ENCODE results near the gene CAPN10.
A peak's percentile ranks its signal among the peaks of the same experiment; 100 is the strongest.

CAPN10 gene

GRCh38 chr2:240558236-240558761, 28.2 kb upstream of the CAPN10 start:
- Histone ChIP-seq H4K20me1 (ENCODE audit: low read depth, low read length) (no peaks in the 10 kb centered on the region), H3K79me2 (ENCODE audit: insufficient read depth, low read length) (peaks cover 72% of the 10 kb centered on the region), H3K27me3 (ENCODE audit: low read length) (no peaks in the 10 kb centered on the region)

DNA sequence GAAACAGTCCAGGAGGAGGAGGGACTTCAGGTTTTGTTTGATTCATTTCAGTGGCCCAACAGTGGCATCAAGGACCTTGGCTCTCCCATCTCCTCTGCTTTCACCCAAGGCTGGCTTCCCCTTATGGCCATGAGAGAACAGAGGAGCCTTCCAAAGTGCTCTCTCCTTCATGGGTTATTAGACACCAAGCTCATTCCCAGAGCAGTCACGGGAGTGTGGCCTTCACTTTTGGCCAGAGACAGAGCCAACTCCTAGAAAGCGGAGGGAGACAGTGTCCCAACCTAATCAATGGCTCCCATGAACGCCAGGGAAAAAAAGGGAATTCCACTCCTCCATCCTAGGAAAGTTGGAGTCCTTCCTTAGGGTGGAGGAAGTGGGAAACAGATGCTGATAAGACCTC, 27.2 kb upstream of the CAPN10 start:
- no peaks in the 10 kb centered on the region for H3K27me3 ChIP-seq (ENCODE audit: low read length)
- no peaks in the 10 kb centered on the region for H3K9me3 ChIP-seq (ENCODE audit: insufficient read depth, low read length)
- peak overlapping the region; percentile 99 for H3K9ac ChIP-seq (ENCODE audit: low read length)
- peaks cover 12% of the 10 kb centered on the region; the same call in 1 of the 2 replicates for H3F3A ChIP-seq (ENCODE audit: insufficient read depth)
- no peak overlapping the region for H2AFZ ChIP-seq (ENCODE audit: low read depth, low read length, severe bottlenecking)
- TF ChIP-seq CTCF (IDR thresholded peaks at IDR 0.05; ENCODE audit: insufficient read depth, low read length, poor library complexity, severe bottlenecking) (no peak), EZH2phosphoT487 (conservative IDR thresholded peaks at IDR 0.05; ENCODE audit: low read length) (no peak)
- peaks cover 65% of the 10 kb centered on the region for H3K79me2 ChIP-seq (ENCODE audit: insufficient read depth, low read length)
- peak overlapping the region; percentile 93 for H3K4me2 ChIP-seq (ENCODE audit: low read depth, low read length, poor library complexity, severe bottlenecking)
- peak overlapping the region; percentile 96 for H3K27ac ChIP-seq (ENCODE audit: low read depth, low read length)
- peaks cover 3% of the 10 kb centered on the region; the same call in 1 of the 2 replicates for H3K36me3 ChIP-seq (ENCODE audit: low read length)
- no peaks in the 10 kb centered on the region for H4K20me1 ChIP-seq (ENCODE audit: low read depth, low read length)
- H3K9me2 ChIP-seq (replicated peaks; ENCODE audit: insufficient read depth, low read length), result no peaks in the 10 kb centered on the region
- H3K4me3 ChIP-seq (ENCODE audit: insufficient read depth, low read length, poor library complexity, severe bottlenecking), result peak overlapping the region; percentile 87

More at GRCh38 chr2:240558236-240558761, 28.2 kb upstream of the CAPN10 start:
- Histone ChIP-seq H3K9me3 (ENCODE audit: insufficient read depth, low read length) (no peaks in the 10 kb centered on the region), H2AFZ (ENCODE audit: low read depth, low read length, severe bottlenecking) (no peak overlapping the region), H3K9ac (ENCODE audit: low read length) (no peak overlapping the region), H3K36me3 (ENCODE audit: low read length) (peaks cover 3% of the 10 kb centered on the region; the same call in 1 of the 2 replicates), H3K9me2 (replicated peaks; ENCODE audit: insufficient read depth, low read length) (no peaks in the 10 kb centered on the region), H3K4me3 (ENCODE audit: insufficient read depth, low read length, poor library complexity, severe bottlenecking) (no peak overlapping the region), H3K4me2 (ENCODE audit: low read depth, low read length, poor library complexity, severe bottlenecking) (no peak overlapping the region), H3F3A (ENCODE audit: insufficient read depth) (peaks cover 6% of the 10 kb centered on the region; the same call in 1 of the 2 replicates), H3K27ac (ENCODE audit: low read depth, low read length) (no peak overlapping the region)
- TF ChIP-seq CTCF (IDR thresholded peaks at IDR 0.05; ENCODE audit: insufficient read depth, low read length, poor library complexity, severe bottlenecking) (no peak), EZH2phosphoT487 (conservative IDR thresholded peaks at IDR 0.05; ENCODE audit: low read length) (no peak)

GRCh38 chr2:240560084-240560479, 26.5 kb upstream of the CAPN10 start, which contains the start of gene DUSP28:
DUSP28 (plus strand) TSS chr2:240560357; CDS start chr2:240560685, 328 bp downstream.
- Histone ChIP-seq H3K27me3 (ENCODE audit: low read length) (no peaks in the 10 kb centered on the region), H2AFZ (ENCODE audit: low read depth, low read length, severe bottlenecking) (peak within 1 kb of the TSS; percentile 39), H3F3A (ENCODE audit: insufficient read depth) (peaks cover 18% of the 10 kb centered on the region), H3K9me3 (ENCODE audit: insufficient read depth, low read length) (no peaks in the 10 kb centered on the region), H3K79me2 (ENCODE audit: insufficient read depth, low read length) (peaks cover 57% of the 10 kb centered on the region), H3K36me3 (ENCODE audit: low read length) (0 out of 2 replicates have a peak, but pooled peaks cover 3% of the 10 kb centered on the region), H4K20me1 (ENCODE audit: low read depth, low read length) (no peaks in the 10 kb centered on the region), H3K4me2 (ENCODE audit: low read depth, low read length, poor library complexity, severe bottlenecking) (peak within 1 kb of the TSS; percentile 93), H3K4me3 (ENCODE audit: insufficient read depth, low read length, poor library complexity, severe bottlenecking) (peak within 1 kb of the TSS; percentile 87), H3K9ac (ENCODE audit: low read length) (peak within 1 kb of the TSS; percentile 99), H3K9me2 (replicated peaks; ENCODE audit: insufficient read depth, low read length) (no peaks in the 10 kb centered on the region), H3K27ac (ENCODE audit: low read depth, low read length) (peak within 1 kb of the TSS; percentile 96)
- TF ChIP-seq CTCF (IDR thresholded peaks at IDR 0.05; ENCODE audit: insufficient read depth, low read length, poor library complexity, severe bottlenecking), result no peak
- TF ChIP-seq EZH2phosphoT487 (conservative IDR thresholded peaks at IDR 0.05; ENCODE audit: low read length), result no peak

Data from SU-DHL-6 (cell line).